ENCODE data around the gene PLSCR1.
"Not testable (repeated sequence)": the region's sequence is repeated elsewhere in the genome, so short reads cannot be mapped to it uniquely, and the experiment has no call there.

- not testable (repeated sequence) for TF ChIP-seq POLR2A (IDR thresholded peaks at IDR 0.05; ENCODE audit: low read length); GATA1 (IDR thresholded peaks at IDR 0.05; ENCODE audit: low read depth, low read length)
Measured at GRCh38 chr3:146474976-146475375, 69.4 kb downstream of the PLSCR1 start.
